ENCODE results near the gene CERS1.
A peak's percentile ranks its signal among the peaks of the same experiment; 100 is the strongest.
"Not testable (repeated sequence)": the region's sequence is repeated elsewhere in the genome, so short reads cannot be mapped to it uniquely, and the experiment has no call there.

The CERS1 gene

DNA sequence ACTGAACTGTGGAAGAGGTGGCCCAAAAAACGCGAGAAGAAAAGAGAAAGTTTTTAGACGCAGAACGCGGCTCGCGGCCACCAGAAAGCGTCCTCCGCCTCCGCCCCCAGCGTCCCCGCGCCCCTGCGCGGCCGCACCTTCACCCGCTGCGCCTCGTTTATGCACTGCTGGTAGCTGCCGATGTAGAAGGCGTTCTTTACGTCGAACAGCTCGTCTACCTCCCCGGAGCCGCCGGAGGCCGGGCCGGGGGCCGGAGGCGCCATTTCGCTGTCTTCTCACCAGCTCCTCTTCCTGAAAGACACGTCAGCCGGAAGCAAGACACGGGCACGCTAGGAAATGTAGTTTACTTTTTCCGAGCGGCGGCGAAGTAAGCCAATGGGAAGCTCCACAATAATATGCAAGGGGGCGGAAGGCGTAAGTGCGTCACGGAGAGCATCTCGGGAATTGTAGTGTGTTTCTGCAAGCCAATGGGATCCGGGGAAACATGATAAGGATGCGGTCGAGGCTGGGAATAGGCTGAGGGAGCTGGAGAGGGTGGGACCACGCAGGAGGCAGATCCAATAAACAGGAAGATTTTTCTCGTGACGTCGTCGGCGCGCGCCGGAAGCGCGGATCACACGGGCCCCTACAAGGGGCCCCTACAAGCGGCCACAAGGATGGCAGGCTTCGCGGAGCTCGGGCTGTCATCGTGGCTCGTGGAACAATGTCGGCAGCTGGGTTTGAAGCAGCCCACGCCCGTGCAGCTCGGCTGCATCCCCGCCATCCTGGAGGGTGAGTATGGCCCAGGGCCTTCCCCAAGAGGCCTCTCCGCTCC is 23.3 kb upstream of the CERS1 start, which contains the start of the genes COPE and DDX49:
Gene COPE, minus strand, starts transcription at position 302 of the 814 bp plus-strand sequence. Its CDS starts 39 bp downstream, at position 263.
Gene DDX49, plus strand, starts transcription at position 630 of the 814 bp plus-strand sequence. Its CDS starts 27 bp downstream, at position 657.
- peak; percentile 100 for DNase-seq (ENCODE audit: low spot score)

DNA sequence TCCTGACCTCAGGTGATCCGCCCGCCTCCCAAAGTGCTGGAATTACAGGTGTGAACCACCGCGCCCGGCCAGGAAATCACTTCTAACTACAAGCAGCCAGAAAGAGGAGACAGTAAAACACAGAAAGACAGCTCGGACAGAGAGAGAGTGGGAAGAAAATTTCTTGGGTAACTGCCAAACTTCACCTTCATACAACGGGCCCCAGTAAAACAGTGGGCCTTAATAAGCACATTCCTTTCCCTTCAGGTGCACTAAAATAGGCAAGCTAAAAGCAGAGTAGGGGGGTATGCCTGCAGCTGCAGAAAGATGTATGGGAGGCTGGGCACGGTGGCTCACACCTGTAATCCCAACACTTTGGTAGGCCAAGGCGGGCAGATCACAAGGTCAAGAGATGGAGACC is 21.6 kb upstream of the CERS1 start:
- DNase-seq (ENCODE audit: low spot score): not testable (repeated sequence)

DNA sequence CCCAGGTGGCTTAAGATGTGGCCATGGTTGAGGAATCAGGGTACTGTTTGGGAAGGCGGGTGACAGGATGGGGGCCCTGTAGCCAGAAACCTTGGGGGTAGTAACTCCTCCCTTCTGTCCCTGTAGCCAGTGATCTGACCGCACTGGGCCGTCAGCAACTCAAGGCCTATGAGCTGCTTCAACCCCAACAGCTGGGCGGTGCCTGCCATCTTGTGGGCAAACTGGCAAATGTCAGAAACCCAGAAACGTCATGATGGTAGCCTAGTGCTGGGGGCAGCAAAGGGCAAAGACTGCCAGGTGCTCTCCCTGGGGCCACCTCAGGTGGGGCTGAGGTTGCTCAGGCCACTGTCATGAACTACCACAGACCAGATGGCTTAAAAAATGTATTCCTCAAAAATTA is 19.7 kb upstream of the CERS1 start:
- DNase-seq (ENCODE audit: low spot score): peak; percentile 40

DNA sequence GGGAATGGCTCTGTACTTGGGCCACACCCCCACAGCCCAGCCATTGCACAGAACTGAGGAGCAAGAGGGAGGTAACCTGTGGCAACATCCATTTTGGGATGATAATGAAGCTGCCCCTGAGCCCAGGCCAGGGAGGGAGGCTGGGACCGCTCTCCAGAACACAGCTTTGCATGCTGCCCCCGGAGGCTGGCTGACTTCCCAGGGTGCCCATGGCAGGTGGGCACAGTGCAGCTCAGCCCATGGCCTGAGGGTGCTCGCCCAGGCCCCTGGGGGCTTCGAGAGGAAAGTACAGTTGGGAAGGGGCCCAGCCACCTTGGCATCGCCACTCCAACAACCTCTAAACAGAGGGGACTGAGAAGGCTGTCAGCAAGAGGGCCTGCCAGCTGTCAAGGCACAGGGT is 17.5 kb upstream of the CERS1 start:
- no peak for DNase-seq (ENCODE audit: low spot score)

DNA sequence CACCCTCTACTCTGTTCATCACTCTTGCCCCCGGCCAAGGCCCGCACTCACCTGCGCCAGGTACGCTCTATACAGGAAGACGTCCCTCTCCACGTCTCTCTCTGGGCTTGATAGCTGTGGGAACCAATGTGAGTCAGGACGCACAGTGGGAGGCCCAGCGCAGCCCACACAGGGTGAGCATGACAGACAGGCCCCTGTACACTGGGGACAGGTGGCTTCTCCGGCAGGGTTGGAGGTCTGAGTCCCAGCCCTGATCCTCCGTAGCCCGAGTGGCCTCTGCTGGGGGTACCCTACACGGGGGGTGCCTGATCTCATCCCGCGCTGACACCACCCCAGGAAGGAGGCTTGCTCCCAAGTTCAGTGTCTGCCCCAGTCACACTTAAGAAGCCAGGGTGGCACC is 17.0 kb upstream of the CERS1 start:
- no peak for DNase-seq (ENCODE audit: low spot score)

DNA sequence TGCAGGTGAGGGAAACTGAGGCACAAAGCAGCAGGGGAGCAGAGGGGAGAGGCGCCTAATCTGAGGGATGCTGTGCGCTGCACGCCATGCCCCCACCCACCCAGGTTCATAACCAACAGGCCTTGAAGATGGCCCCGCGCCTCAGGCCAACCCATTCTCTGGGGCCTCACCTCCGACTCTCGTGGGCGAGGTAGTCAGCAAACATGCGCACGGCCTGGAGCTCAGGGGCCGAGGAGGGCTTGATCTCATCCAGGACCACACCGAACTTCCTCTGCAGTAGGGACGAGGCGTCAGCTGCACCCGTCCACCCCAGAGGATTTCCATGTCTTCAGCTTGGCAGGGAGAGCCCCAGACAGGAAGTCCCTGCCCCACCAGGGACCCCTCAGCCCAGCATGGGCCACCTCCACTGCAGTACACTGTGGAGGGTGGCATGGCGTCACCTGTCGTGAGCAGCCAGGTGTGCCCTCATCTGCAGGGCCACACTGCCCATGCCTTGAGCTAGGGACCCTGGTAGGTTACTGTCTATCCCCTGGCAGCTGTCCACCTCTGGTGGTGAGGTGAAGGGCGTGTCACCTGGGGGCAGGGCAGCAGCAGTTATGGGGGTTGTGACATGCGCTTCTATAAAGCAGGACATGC is 15.0 kb upstream of the CERS1 start:
- DNase-seq (ENCODE audit: low spot score): no peak

DNA sequence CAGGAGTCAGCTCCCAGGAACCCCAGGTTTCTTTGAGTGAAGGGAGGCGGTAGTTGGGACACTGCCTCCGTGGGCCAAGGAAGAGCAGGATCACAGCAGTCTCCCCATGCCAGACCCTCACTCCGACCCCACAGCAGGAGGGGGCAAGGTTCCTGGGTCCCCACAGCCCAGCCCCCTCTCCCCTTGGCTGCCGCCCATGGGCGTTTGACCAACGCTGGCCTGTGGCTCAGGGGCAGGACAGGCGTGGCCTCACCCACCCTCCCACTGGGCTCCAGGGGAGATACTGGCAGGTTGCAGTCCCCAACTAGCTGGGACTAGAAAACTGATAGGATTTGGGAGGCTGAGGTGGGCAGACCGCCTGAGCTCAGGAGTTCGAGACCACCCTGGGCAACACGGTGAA is 14.1 kb upstream of the CERS1 start:
- no peak for DNase-seq (ENCODE audit: low spot score)

DNA sequence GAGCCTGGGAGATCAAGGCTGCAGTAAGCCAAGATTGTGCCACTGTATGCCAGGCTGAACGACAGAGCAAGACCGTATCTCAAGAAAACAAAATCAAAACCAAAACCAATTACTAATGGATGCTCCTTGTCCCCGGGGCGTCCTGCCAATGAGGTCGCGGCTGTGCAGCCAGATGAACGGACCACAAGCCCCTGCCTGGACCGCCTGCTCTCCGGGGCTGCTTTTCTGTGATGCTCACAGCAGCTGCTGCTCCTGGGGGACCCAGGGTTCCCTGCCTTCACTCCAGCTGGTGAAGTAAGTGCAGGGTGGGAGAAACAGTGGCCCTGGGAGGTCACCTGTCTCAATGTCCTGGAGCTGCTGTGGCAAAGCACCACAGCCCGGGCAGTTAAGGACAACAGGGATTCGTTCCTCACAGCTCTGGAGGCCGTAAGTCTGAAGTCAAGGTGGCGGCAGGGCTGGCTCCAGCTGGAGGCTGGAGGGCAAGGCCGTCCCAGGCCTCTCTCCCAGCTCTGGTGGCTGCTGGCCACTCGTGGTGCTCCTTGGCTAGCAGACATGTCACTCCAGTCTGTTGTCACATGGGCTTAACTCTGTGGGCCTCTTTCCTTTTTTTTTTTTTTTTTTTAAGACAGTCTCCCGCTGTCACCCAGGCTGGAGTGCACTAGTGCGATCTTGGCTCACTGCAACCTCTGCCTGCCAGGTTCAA is 13.1 kb upstream of the CERS1 start:
- no peak for DNase-seq (ENCODE audit: low spot score)

DNA sequence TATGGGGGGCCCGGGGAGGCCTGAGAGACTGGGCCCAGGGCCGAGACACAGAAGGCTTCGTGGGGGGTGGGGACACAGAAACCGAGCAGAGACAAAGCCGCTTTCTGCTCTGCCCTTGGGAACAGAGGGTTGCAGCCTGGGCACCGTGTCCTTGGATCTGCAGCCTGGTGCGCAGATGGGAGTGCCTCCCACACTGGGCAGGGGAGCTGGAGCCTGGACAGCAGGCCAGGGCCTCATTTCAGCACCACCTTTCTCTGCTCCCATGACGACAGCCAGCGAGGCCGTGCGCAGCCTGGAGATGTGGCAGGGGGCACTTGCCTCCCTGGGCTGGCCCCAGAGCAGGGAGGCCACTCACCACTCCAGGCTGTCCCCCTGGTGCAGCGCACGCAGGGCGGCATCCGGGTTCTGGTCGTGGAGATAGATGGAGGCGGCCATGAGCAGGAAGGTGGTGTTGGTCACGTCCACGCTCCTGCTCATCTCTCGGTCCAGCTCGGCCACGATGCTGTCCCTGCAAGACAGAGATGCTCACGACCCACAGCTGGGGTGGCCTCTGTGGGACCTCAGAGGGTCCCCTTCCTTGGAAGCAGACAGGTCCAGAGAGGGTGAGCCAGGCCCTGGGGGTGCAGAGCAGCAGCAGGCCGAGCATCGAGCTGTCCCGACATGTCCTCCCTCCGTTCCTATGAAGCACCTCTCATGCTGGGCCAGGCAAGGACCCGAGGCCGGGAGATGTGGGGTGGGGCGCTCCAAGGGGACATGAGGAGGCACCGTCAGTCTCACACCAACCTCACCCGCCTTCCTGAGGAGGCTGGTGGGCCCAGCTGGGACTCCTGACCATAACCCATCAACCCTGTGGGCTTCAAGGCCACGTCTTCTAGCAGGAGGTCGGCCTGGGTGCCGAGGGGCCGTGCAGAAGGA is 10.9 kb upstream of the CERS1 start:
- DNase-seq (ENCODE audit: low spot score): no peak

DNA sequence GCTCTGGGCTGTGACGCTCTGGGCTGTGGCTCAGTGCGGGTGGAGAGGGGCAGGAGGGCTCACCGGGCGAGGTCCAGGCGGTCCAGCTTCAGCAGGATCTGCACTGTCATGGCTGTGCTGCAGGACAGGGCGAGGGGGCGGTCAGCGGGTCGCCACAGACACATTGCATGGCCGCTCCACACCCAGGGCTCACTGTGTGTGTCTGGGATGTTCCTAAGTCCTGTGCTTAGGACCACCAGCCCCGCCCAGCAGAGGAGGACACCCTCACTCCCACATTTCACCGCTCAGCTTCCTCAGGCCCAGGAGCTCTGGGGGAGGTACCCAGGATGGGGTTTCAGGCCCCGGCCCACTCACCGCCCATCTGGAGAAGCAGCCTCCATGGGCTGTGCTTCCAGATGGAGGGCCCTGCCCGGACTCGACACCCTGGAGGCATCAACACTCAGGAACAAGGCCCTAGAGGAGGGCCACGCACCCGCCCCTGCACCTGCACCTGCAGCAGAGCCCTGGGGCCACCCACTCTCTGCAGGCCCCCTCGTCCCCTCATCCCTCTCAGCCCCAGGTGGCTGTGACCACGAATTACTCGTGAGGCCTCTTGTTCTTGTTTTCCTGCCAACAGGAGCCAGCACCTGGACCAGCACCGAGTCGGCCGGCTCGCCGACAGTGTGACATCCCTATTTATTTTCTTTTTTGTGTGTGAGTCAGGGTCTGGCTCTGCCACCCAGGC is 9.7 kb upstream of the CERS1 start:
- no peak for DNase-seq (ENCODE audit: low spot score)

DNA sequence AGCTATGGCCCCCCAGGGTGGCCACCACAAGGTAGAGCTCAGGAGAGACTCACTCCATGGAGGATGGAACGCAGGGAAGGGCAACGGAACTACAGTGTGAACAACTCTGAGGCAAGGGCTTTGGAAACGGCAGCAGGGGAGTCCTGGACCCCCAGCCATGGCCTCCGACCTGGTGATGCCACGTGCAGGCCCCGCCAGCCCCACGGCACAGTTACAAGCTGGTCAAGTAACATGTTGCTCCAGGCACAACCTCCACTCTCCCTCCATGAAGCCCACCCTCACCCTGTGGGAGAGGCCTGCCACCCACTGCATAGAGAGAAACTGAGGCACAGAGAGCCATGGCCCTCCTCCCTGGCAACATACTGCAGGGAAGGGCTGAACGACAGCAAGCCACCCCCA is 9.1 kb upstream of the CERS1 start:
- DNase-seq (ENCODE audit: low spot score): no peak

DNA sequence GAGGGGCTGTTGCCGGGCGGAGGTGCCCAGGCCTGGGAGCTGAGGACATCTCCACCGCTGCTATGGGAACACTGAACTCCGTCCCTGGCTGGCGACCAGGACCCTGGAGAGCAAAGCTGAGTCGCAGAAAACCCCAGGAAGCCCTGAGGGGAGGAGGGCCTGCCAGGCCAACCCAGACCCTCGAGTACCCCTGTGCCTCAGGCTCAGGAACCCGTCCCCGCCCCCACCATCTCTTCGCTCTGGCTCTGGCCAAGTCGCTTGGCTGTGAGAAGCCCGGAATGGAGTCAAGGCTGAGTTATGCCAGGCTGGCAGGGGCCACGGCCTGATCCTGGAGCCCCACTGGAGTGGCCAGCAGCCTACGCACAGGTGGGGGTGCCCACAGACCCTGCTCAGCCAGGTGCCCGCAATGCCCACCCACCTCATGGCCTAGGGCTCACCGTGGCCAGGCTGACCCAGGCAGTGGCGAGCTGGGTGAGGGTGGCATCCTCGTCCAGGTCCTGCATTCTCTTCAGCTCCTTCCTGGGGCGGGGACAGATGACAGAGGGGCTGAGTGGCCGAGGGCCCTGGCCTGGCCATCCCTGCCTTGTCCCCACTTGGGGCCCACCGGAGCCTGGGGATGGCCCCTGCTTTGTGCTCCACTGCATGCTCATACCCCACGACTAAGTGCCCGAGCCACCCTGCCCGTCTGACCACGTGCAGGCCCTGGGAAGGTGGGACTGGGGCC is 8.5 kb upstream of the CERS1 start:
- DNase-seq (ENCODE audit: low spot score): no peak

DNA sequence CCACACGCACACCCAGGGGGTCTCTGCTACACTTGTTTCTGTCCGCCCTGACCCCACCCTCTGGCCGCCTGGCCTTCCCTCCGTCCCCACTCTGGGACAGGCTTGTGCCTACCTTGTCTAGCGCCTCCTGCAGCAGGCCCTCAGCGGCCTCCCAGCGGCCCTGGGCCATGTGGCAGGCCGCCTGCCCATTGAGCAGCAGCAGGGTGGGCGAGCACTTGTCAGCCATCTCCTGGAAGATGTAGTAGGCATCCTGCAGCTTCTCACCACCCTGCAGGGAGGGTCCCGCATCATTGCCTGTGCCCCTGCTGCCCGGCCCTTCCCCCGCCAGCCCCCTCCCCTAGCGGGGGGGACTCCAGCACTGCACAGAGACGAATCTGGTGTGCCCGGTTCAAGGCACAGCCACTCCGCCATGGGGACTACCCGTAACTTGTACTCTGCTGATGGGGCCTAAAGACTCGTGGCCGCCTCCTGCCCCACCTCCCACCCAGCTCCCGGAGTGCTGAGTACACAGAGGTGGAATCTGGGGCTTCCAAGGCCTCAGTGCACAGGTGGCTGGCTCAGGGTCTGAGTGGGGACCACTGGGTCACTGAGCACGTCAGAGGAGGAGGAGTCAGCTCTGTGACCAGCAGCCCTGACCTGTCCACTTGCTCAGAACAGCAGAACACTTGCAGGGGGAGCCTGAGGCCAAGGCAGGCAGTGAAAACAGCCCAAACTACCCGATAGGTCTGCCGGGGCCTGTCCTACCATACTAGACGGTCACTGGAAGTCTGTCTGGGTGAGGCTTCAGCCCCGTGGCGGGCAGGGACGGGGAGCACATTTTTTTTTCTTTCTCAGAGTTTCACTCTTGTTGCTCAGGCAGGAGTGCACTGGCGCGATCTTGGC is 7.4 kb upstream of the CERS1 start:
- DNase-seq (ENCODE audit: low spot score): no peak

DNA sequence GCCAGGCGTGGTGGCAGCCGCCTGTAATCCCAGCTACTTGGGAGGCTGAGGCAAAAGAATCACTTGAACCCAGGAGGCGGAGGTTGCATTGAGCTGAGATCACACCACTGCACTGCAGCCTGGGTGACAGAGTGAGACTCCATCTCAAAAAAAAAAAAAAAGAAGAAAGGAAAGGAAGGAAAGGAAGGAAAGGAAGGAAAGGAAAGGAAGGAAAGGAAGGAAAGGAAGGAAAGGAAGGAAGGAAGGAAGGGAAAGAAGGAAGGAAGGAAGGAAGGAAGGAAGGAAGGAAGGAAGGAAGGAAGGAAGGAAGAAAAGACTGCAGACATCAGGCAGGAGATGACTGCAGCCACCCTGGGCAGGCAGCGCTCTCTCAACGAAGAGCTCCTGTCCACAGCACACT is 6.6 kb upstream of the CERS1 start:
- DNase-seq (ENCODE audit: low spot score): not testable (repeated sequence)

DNA sequence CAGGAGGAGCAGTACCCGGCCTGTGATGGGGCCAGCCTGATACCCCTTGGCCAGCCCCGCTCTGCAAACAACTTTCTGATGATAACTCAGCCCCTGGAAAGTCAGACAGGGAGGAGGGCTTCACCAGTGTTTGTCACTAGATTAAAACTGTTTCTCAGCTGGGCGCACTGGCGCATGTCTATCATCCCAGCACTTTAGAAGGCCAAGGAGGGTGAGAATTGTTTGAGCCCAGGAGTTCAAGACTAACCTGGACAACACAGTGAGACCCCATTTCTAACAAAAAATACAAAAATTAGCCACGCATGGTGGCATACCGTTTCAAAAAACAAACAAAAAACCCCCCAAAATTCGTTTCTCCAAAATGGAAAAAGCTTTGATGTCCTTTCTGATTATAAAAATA is 5.5 kb upstream of the CERS1 start:
- no peak for DNase-seq (ENCODE audit: low spot score)

DNA sequence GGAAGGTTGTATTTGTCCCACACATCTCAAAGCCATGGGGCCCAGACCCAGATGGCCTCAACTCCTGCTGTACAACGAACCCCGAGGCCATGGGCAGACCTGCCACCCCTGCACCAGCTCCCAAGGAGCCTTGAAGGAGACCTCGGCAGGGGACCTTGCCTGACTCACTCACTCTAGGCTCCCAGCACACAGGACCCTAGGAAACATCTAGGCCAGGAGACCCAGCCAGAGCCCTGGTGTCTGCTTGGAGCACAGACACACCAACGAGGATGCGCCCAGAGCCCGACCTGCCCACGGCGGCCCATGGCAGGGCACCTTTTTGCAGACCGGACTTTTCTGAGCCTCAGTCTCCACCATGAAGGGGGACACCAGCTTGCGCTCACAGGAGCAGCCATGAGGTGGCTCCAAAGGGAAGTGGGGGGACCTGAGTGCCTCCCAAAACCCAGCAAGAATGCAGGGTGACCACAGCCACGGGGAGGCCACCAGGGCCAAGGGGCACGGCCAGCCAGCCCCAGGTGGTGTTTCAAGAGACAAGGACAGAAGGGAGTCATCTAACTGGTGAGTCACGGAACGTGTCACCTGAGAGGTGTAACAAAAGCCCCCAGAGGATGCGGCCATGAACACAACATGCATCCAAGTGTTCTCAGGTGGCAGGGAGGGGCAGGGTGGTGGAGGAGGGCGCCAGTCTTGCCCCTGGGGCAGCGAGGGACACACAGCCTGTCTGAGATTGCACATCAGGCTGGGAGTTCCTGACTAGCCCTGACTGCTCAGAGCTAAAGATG is 4.9 kb upstream of the CERS1 start:
- no peak for DNase-seq (ENCODE audit: low spot score)

DNA sequence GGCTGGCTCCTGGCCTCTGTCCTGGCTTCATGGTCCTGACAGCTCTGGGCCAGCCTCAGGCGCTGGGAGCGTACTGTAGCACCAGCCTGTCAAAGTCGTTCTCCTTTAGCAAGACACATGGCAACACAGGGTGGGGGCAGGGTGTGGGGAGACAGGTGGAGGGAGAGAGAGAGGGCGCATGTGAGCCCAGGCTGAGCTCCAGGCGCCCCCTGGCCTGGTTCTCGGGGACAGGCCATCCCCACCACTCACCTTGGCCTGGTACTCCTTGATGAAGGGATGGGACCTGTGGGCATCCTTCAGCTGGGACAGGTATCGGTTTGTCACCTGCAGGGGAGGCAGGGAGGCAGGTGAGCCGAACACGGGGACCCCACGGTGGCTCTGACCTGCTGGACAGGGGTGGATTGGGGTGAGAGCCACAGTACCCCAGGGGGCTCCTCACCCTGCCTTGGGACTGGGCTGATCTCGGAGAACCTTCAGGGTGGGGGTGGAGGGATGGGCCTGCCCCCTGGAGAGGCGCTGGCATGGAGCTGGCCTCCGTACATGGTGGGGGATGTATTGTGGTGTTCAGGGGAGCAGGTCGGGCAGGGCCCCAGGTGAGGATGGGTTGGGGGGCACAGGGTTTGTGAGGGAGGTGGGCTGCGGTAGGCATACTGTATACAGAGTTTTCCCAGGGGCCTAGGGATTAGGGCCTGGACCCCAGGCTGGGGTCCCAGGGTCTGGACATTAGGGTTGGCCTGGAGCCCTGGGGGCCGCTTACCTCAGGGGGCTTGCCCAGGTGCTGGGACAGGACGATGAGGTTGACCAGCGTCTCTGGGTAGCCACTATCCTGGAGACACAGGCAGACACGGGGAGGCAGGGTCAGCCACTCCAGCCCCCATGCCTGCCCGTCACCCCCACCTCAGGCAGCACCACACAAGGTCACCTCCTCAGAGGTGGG is 3.9 kb upstream of the CERS1 start:
- no peak for DNase-seq (ENCODE audit: low spot score)

Measured in kidney capillary endothelial cell (primary cell).